Inferior parietal cortex (tissue), 1 donor: ENCODE results near the gene FLT3.
"Not testable (repeated sequence)": the region's sequence is repeated elsewhere in the genome, so short reads cannot be mapped to it uniquely, and the experiment has no call there.

ENCODE experiments used
- DNase-seq: peaks from one replicate; pipeline ENCODE4 v3.0.0-alpha.2; 2016; ENCODE audit errors: extremely low spot score

FLT3 gene

DNA sequence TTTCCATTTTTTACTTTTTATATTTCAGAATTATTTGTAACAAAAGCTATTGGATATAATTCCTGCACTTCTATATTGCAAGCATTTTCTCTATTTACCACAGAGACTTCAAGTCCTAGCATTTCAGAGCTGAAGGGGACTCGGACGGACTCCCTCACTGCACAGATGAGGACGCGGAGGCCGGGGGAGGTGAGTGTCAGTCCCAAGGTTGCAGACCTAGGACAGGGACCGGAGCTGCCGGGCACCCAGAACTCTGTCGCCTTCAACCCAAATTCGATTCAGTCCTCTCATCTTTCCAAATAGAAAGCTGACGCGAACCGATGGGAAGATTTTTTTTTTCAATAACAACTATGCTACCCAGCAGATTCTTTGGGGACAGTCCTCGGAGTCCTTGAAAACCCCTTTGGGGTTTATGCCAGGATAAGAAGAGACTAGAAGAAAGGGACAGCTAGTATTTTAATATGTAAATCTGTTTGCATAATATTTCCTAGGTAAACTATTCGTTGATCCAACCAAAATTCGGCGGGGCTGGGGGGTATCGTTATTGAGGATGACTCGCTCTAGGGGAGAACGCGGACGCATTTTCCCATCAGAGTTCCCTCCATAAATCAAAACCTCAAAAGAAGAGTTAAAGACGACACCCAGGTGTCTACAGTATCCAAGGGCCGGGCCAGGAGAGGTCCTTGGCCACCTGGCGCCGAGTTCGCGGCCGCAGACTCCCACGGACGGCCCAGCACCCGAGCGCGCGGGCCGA lies 803 bp downstream of the FLT3 start:
- no peak for DNase-seq

DNA sequence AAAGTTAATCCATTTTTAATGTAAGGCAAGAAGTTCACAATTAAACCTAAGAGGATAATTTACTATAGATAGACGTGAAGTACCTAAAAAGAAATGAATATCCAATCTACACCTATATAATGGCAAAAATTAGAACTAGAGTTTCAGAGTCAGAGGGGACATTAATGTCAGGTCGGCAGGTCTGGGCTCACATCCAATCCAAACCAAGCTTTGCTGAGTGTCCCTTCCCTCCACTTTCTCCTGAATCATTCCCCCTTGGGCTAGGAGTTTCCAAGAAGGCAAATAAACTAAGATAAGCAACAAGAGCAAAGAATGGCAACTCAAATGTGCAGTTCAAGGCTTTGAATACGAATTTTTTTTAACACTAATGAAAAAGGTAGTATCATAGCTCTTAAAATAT lies 2.9 kb downstream of the FLT3 start:
- no peak for DNase-seq

DNA sequence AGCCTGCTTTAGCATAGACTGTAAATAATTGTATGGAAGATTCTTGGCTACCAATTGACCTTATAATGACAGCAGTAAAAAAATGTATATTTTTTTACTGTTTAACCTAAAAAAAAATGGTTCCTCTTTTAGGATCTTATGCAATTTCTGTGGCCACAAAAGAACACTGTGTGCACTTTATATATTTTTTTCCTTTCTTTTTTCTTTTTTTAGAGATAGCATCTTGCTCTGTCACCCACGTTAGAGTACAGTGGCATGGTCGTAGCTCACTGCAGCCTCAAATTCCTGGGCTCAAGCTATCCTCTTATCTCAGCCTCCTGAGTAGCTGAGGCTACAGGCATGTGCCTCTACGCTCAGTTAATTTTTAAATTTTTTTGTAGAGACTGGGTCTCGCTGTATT lies 6.1 kb downstream of the FLT3 start:
- DNase-seq = no peak

DNA sequence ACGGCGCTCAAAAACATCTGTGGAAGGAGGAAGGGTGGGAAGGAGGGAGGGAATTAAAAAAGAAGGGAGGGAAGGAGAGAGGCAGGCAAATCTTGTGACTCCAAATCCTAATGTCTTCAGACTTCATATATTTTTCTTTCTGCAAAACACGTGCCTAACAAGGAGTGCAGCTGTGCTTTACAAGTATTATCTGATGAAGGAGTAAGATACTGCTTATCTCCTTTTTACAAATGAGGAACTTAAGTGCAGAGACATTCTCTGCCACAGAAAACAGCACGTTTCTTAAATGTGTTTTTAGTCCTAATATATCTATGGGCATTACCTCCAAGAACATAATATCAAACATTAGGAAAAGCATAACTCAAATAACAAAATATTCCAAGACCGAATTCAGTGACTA lies 6.5 kb downstream of the FLT3 start:
- DNase-seq = no peak

DNA sequence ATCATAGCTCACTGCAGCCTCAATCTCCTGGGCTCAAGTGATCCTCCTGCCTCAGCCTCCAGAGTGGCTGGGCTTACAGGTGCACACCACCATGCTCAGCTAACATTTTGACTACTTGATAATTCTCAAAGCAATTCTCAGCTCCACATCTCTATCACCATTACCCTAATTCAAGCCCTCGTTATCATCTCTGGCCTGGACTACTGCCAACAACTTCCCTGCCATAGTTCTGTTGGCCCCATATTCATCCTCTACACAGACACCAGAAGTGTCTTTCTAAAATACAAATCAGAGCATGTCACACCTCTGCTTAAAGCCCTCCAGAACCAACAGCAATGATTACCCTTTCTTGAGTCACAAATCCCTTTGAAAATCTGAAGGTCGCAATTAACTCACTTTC lies 7.9 kb downstream of the FLT3 start:
- no peak for DNase-seq

DNA sequence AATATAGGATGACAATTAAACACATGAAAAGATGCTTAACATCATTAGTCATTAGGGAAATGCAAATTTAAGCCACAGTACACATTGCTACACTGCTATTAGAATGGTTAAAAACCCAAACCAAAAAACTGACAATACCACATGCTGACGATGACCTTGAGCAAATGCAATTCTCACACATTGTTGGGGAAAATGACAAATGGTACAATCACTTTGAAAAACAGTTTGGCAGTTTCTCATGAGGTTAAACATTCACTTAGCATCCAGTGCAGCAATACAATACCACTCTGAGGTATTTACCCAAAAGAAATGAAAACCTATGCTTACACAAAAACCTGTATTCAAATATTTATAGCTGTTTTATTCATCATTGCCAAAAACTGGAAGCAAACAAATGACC lies 11.3 kb downstream of the FLT3 start:
- DNase-seq = no peak

DNA sequence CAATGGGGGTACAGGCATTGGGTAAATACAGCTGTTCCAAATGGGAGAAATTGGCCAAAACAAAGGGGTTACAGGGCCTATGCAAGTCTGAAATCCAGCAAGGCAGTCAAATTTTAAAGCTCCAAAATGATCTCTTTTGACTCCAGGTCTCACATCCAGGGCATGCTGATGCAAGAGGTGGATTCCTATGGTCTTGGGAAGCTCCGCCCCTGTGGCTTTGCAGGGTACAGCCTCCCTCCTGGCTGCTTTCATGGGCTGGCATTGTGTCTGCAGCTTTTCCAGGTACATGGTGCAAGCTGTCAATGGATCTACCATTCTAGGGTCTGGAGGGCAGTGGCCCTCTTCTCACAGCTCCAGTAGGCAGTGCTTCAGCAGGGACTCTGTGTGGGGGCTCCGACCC lies 22.6 kb downstream of the FLT3 start:
- DNase-seq = not testable (repeated sequence)

DNA sequence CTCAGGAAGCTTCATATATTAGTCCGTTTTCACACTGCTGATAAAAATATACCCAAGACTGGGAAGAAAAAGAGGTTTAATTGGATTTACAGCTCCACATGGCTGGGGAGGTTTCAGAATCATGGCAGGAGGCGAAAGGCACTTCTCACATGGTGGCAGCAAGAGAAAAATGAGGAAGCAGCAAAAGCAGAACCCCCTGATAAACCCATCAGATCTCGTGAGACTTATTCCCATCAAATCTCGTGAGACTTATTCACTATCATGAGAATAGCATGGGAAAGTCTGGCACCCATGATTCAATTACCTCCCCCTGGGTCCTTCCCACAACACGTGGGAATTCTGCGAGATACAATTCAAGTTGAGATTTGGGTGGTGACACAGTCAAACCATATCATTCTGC lies 23.1 kb downstream of the FLT3 start:
- DNase-seq = no peak

DNA sequence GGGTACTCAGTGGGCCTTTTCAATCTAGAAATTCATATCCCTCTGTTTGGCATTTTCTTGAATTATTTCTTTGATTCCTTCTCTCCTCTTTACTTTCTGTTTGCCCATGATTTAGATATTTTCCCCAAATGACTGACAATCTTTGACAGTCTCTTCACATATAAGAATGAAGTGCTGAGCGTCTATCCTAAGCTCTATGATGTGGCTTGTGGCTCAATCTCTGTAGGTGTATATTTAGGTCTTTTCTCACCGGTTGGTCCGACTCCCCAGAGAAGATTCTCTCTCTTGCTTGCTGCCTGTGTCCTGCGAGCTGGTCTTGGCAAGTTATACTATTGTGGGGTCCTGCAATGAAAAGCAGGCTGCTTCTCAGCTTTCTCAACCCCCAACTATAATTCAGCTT lies 29.0 kb downstream of the FLT3 start:
- no peak for DNase-seq

DNA sequence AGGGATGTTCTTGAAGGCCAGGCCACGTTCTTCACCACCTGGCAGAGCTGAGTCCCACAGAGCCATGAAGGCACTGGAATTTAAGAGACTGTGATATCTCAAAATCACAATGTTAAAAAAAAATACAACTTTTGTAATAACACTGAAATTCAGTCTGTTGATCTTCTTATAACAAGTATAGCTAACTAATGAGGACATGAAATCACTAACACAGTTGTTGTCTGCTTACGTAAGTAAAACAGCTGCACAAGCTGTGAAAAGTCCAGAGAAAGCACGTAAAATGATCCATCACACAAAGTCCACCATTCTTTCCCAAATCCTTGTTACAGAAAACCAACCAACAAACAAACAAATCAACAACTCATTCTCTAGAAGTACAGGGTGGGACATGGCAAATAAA lies 32.9 kb downstream of the FLT3 start:
- no peak for DNase-seq

DNA sequence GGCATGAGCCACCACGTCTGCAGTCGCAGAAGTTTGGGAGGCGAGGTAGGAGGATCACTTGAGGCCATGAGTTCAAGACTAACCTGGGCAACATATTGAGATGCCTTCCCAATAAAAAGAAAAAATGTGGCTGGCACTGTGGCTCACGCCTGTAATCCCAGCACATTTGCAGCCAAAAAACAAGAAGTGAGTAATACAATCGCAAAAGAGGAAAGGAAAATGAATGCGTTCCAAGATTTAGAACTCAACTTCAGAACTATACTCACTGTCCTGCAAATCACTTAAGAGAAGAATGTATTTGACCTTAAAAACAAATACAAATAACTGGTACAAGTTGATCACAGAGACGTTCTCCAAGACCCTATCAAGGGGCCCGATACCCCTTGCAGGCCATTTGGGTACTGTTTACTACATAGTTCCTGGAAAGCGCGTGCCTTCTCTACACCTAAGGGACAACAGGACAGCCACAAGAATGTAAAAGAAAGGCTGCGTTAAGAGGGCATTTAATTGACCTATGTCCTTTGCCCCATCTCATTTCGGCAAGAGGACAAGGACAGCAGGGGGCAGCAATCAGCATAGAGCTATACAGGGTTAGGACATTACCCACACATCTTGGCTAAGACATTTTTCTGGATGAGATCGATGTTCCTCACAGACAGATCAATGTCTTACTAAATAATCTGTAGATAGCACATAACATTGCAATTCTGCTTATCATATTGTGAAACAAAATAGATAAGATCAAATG lies 41.3 kb downstream of the FLT3 start:
- DNase-seq = no peak

DNA sequence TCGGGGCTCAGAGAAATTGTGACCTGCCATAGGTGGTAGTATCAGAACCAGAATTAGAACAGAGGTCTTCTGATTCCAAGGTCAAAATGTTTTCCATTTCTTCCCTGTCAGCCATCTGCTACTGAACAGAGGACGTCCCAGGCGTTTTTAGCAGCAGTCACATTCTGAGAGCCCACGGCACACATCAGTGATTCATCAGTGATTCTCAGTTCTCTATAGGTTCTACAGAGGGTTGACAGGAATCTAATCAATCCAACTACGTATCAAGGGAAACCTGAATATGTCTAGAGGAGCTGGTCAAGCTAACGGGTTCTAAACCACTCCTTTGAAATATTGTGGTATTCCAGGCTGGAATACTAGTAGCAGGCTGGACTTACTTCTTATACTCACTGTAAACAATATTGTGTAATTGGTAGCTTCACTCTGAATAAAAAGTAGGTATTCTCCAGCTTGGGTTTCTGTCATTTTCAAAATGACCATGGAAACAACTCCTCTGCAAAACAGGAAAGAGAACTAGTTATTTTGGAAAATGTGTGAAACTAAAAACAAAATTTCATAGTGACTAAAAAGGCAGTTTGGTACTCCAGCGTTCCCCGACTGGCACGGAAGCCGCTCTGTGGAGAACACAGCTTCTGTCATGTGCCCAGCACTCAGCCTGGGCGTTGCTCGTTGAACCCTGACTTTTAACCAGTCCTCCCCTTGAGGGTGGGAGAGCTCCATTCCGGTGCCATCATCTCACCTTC lies 43.2 kb downstream of the FLT3 start:
- no peak for DNase-seq

DNA sequence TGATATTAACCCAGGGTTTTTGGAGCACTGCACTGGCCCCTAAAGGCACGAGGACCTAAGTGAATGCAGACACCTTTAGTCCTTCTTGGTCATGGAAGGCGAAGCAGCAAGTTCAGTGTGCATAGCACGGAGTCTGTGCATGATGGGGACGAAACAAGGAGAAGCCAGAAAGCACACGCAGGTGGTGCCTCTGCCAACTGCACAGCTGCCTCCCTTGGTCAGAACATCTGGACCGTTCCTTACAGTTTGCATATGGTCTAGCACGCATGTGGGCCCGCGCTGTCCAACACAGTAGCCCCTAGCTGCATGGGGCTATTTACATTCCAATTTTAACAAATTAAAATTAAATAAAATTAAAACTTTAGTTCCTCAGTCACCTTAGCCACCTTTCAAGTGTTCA lies 44.0 kb downstream of the FLT3 start:
- DNase-seq = no peak

DNA sequence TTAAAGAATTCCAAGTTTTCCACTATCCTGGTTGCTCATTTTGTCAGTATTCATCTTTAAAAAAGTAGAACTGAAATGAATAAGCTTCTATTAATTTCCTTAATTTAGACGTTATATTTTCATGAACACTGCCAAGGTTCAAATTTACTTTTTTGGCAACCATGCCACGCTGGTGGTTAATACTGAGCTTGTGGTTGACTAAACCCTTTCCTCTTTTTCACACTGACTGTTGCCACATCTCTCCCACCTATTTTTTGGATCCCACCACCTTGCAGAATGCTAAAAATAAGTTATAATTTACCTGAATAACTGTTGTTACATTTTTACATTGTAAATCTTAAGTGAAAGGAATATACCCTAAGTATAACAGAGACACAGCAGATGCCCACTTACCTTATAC lies 45.0 kb downstream of the FLT3 start:
- DNase-seq = no peak

DNA sequence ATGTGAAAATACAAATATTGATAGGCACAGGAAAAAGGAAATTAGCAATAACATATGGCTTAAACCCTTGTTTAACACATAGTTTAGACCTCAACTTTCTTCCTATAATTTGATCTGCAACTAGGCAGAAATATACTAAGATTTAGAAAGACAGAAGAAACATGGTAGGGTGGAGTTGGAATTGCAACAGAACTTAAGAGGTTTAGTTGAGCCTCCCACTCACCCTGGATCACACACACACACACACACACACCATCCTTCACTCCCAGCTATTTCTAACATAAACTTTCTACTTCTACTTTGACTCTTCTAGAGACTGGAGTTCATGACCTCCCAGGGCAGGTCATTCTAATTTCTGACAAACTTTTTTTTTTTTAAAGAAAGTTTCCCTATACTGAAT lies 47.4 kb downstream of the FLT3 start:
- no peak for DNase-seq

DNA sequence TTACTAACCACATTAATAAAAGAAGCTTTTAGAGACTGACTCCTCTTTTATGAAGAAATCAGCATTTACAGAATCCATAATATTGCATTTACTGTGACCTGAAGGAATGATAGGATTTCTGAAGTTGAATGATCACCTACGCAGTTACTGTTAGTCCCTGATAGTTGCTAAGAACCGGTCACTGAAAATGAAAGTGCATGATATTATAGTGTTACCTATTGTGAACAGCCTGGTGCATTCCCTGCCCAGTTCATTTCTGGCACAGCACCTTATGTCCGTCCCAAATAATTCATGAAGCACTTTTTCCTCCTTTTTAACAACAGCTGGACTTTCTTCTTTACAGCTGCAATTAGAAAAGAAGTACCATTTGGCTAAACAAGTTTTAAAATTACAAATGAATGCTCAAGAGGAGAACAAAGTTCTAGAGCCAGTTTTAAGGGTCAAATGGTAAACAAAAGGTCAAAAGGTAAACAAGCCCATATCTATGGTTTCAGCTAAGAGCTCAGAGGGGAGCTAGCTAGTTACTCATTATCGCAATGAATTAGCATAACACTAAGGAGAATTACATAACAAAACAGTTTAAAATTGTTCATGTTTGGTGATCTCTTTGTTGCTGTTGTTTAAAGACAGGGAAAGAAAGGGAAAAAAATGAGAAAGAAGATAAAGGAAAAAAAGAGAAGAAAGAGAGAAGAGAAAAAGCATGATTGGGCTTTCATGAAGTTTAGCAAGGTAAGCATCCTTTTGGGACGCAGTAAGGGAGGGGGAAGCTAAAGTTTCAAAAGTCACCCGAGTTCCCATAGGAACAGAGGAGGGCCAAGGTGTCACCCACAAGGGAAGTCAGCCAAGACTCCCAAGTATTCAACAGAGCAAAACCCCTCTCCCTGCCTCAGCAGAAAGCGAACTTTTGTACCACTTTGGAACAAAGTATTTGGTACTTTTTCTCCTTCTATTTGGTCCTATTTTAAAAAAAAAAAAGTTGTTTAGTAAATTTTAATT lies 50.2 kb downstream of the FLT3 start:
- no peak for DNase-seq

DNA sequence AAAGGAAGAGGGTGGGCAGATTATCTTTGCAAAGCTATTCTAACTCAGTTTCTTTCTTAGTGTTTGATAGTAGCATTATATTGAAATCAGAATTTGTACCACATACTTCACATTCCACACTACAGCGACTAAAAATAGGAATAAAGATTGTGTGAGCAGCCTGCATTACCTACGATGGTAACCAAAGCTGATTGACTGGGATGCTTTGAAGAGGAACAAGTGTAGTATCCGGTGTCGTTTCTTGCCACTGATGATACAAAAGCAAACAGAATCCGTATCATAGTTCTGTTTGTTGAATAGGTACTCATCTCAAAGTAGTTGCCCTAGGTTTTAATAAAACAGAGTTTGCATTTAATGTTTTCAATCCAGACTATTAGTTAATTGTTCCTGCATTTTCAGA lies 51.2 kb downstream of the FLT3 start:
- no peak for DNase-seq

DNA sequence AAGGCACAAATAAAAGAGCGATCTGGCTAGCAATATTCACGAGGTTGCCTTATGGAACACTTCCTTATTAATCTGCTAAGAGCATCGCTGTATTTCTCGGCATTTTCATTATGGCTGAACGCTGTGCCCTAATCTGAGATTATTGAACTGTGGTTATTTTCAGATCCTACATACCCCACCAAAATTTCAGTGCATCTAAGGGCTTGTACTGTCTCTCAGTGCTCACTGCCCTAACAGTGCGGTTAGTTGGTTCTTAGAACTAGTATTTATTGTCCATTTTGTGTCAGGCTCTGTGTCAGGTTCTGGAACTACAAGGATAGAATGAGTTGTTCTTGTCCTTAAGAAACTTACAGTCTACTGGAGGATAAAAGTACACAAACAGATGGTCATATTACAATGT lies 51.6 kb downstream of the FLT3 start:
- no peak for DNase-seq

DNA sequence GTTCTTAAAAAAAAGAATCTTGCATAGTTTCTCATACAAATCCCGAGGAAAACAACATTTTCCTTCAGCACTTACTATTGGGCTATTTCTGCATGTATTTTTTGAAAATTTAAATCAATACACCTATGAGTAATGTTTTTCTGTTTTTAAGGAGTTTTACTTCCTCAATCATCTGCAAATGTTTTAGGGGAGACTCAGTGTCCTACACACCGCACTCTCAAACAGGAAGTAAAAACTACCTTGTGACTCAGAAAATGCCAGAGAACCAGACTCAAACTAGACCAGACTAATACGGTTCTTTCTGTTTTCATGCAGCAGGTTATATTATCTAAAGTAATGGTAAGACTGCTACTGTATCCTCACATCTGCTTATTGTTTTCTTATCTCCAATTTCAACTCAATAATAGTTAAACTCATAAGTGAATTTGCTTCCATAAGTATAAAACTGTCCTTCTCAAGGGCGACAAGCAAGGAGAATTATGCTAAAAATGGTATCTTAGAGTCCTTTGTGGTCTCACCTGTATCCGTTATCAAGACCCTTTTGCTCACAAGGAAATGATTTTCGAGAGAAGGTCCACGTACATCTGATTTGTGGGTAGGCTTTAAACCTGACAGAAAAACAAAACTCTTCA lies 52.5 kb downstream of the FLT3 start:
- no peak for DNase-seq

DNA sequence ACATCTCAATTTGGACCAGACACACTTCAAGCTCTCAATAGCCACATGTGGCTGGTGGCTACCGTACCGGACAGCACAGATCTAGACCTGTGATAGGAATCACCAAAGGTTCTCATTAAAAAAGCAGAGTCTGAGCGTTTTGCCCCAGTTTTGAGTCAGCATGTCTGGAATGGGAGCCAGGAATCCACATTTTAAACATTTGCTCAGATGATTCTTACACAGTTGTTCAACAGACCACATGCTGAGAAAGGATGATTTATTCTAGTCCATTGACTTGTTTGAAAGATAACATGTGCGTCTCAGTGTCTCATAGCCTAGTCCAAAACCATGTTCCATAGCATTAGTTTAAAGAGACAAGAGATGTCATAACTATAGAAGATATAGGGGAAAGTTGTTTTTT lies 53.4 kb downstream of the FLT3 start:
- DNase-seq = no peak

DNA sequence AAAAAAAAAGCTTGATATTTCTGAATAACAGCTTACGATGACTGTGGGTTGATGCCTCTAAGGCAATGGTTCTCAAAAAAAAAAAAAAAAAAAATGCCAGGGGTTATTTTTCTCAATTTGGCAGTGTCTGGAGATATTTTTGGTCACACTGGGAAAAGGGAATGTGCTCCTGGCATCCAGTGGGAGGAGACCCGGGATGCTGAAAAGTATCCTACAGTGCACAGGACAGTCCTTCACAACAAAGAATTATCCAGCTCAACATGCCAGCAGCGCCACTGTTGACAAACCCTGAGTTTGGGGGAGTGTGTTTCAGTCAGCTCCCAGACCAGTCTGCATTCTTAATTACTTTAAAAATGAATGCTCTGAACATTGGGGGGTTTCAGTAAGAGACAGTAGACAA lies 54.5 kb downstream of the FLT3 start:
- DNase-seq = no peak
